Forelimb muscle (tissue), 1 donor: ENCODE measurements around the gene DPYD. TPM values are rescaled to one million over a fixed set of nuclear protein-coding genes. Genes with fewer than 3 reads are reported as not detected.
A peak's percentile ranks its signal among the peaks of the same experiment; 100 is the strongest.

ENCODE experiments used
- DNase-seq: peaks from one replicate; pipeline ENCODE4 v3.0.0-alpha.2; 2013; ENCODE audit warnings: low read depth
- polyA plus RNA-seq: library from polyadenylated mRNA; unstranded; fragments of 120-200 nt; gene quantifications from one replicate; pipeline ENCODE4 v1.2.1, GENCODE V29; 2013; ENCODE audit not compliant: insufficient read length

The DPYD gene
- polyA plus RNA-seq, 1 donor = 8.1 TPM

DNA sequence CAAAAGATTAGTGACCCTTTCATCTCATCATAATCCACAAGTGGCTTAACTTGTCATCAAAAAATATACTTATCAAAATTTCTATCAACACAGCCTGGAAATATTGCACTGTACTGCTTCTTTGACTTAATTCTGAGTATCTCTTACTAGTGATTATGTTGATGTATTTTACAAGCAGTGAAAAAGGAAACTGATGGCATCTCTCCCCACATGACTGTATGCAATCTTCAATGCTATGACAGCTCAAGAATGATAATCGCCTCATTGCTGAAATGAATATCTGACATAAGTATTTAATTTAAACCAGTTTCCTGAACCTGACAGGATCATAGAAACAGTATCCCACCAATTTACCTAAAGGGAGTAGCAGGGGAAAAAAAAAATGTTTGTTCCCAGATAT lies 79.5 kb downstream of the DPYD start:
- no peak for DNase-seq

DNA sequence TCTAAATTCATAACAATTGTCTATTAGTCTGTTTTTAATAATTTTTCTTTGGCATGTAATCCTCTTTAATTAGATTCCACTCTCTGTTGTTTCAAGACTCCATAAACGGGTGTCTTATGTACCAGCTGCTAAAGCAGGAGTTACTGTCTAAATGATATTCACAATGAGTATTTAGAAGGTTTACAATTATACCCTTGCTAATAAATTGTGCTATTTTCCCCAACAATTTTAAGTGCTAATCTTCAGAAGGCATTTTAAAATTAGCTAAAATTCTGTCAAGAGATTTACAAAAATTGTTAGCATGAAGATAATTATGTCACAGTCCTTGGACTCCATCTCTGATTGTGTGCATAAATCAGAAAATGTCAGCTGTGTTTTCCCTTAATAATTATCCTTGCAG lies 83.7 kb downstream of the DPYD start:
- no peak for DNase-seq

DNA sequence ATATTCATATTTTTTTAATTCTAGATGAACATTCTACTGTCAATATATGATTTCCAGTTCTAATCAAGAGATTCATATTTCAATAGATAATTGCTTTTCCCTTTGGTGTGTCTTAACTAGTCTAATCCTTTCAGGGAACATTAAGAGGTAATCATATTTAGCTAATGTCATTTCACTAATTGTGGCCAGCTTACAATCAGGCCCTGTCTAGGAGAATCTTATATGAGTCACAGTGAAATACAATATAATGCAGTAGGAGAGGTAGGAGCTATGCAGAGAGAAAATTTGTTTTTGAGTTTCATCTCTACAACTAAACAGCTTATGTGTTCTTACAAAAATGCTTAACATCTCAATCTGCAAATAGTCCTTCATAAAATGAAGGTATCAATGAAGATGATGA lies 85.9 kb downstream of the DPYD start:
- no peak for DNase-seq

DNA sequence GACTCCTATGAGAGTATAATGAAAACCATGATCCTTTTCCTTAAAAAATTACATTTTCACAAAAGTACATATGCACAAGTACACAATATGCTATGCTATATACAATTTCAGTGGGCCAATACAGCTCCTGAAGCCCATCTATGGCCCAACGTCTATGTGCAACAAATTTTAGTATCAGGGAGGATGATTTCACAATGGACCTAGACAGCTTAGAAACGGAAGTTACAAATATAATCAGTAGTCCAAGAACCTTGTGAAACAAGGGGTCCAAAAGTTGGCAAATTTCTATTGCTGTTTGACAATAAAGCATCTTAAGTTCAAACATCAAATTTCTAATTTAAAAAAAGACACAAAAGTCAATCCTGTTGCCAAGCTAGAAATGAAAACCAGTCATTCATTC lies 87.0 kb downstream of the DPYD start:
- no peak for DNase-seq

DNA sequence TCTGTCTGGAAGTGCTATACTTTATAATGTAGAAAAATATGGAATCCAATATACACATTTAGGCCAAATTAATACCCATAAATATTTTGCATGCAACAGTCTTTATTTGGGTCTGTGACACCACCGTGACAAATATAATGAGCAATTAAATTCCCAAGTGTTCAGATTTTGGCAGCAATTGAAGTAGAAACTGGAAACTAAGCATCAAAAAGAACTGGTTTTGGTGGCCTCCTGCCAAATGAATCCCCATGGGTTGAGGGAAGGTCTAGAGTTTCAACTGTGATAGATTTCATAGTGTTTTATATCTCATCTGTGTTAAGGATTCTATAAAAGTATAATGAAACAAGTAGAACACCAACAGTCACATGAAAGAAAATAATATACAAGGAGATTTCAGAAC lies 88.4 kb downstream of the DPYD start:
- peak; percentile 44 for DNase-seq

DNA sequence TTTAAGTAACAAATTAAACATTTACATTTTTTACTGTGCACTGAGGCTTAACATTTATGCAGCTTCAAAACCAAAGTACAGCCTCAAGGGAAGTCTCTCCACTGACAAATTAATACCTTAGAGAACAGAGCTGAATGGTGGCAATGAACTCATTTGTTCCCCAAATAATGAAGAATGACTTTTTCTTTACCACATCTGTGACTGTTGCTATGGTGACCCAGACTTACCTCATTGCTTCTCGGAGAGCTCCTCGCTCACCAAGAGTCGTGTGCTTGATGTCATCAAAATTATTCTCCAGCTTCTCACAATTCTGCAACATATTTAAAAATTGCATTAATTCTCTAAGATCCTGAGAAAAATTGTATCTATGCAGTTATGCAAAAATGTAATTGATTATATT lies 92.9 kb downstream of the DPYD start:
- DNase-seq = no peak

DNA sequence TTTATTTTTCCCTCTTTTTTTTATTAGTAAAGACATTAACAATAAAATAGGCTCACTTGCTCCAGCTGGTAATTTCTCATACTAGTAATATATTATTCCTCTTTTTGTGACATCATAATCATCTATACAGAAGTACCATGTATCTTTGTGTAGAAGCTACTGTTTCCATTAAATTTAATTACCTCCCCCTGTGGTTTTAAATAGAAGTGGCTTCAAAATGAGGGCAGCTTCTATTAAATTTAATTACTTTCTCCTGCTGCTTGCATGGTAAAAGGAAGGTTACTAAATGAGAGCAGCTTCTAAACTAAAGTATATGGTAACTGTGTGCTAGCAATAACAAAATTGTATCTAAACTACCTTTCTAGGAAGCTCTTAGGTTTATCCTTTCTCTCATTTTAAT lies 94.0 kb downstream of the DPYD start:
- DNase-seq = no peak

DNA sequence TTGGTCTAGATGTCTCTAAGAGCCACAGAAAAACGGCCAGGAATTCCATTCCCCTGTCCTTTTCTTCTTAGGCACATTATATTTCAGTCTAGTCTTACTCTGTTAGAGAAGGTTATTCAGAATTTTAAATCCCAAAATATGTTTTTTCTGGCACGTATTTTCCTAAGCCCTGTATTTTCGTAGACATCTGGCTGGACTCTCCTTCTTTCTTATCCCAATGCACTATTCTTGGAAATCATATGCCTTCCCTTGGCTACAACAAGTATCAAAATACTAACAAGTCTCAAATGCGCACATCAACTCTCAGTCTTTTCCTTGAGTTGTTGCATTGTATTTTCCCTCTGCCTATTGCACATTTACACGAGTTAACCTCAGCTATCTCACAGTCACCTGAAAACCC lies 96.2 kb downstream of the DPYD start:
- DNase-seq = peak; percentile 65

DNA sequence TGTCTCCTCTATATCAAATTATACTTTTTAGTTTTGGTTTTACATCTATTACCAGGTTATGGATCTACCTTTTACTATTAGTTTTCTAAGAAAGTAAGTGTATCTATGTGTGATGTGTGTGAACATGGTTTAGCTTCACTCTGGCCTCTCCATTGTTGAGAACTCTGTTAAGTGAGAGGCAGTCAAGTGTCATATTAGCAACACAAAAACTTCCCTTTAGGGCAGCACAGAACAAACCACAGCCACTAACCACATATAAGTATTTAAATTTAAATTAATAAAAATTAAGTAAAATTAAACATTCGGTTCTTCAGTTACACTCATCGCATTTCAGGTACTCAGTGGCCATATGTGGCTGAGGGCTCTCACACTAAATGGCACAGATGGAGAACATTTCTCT lies 96.6 kb downstream of the DPYD start:
- DNase-seq = no peak

DNA sequence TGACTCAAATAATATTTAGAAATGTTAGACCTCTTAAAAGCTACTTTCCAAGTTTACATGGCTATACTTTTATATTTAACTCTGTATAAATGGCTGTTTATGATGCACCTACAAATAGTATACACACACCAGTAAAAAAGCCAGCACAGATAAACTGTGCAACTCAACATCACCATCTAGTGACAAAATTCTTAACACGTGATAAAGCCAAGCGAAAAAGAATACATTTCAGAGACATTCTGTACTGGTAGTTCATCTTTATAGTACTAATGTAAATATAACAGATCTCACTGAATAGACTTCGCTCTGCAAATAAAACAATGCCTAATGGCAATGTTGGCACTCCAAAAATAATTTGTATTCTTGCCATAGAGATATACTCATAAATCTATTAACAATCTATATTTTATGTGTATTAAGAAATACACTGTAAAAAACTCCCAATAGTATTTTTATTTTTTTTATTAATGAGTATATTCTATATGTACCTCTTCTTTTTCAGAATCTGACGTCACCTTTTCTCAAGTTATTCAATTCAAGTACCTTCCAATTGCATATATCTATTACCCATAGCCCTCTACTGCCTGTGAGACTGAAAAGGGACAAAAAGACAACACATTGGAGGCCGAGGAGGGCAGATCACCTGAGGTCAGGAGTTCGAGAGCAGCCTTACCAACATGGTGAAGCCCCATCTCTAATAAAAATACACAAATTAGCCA lies 100.2 kb downstream of the DPYD start:
- DNase-seq = no peak

DNA sequence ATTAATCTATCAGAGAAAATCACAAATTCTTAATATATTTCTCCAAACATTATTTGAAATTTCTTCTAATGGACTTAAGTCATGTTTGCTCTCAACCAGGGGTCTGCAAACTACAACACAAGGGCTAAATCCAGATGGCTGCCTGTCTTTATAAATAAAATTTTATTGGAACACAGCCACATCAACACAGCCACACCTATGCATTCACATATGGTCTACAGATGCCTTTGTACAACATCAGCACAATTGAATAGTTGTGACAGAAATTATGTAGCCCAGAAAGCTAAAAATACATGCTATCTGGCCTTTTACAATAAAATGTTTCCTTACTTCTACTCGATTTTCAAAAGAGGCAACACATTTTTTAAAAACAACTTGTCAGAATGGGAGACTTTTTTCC lies 103.9 kb downstream of the DPYD start:
- DNase-seq = no peak

DNA sequence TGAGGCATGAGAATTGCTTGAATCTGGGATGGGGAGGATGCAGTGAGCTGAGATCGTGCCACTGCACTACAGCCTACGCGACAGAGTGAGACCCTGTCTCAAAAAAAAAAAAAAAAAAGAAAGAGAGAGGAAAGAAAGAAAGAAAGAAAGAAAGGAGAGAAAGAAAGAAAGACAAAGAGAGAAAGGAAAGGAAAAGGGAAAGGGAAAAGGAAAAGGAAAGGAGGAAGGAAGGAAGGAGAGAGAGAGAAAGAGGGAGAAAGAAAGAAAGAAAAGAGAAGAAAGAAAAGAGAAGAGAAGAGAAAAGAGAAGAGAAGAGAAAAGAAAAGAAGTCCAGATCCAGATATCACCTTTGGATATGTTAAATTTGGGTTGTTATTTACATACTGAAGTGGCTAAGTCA lies 106.0 kb downstream of the DPYD start:
- no peak for DNase-seq

DNA sequence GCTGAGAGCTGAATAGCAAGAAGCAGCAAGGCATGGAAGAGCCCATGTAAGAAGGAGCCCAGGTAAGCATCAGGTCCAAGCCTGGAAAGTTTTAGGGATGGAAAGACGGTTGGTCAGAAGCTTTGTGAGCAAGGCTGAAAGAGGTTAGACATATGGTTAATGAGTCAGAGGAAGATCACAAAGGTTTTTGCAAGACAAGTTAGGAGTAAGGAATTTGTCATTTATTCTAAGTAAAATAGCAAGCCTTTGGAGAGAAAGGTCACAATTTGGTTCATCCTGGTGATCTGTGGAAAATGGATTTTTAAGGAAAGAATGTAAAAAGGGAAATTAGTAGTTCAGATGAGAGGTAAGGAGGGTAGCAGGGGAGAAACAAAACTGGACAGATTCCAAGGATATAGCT lies 106.7 kb downstream of the DPYD start:
- DNase-seq = no peak

DNA sequence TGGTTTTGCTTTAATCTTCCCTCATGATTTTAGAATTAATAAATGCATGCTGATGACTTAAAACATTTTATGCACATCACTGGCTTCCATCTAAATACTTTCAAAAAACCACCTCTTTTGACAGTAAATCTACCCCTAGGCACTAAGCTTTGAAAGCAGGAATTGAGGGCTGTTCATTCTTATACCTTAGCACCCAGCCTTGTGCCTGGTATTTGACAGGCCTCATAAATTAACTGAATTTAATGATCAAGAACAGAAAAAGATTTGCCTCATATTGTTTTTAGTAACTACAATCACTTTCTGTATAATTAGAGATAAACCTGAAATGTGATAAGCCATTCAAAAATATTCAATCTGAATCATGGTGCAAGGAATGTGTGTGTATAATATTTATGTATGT lies 108.8 kb downstream of the DPYD start:
- DNase-seq = no peak

DNA sequence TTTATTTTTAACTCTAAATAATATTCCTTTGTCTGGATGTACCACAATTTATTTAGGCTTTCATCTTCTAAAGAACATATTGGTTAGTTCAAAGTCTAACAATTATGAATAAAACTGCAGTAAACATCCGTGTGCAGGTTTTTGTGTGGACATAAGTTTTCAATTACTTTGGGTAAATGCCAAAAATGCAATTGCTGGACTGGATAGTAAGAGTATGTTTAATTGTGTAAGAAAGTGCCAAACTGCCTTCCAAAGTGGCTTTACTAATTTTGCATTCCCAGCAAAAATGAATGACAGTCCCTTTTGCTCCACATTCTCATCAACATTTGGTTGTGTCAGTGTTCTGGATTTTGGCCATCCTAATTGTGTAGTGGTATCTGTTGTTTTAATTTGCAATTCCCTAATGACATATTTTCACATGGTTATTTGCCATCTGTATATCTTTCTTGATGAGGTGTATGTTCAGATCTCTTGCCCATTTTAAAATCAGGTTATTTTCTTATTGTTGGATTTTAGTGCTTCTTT lies 113.8 kb downstream of the DPYD start:
- DNase-seq = no peak

DNA sequence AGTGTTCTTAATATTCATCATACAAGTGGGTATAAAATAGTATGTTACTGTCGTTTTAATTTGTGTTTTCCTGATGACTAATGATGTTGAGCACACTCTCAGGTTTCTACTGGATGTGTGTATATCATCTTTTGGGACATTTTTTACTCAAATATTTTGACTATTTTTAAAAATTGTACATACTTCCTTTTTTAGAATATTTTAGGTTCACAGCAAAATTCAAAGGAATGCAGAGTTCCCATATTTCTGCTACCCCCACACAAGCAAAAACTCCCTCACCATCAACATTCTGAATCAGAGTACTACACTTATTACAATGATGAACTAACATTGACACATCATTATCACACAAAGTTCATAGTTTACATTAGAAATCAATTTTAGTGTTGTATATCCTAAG lies 114.5 kb downstream of the DPYD start:
- no peak for DNase-seq

DNA sequence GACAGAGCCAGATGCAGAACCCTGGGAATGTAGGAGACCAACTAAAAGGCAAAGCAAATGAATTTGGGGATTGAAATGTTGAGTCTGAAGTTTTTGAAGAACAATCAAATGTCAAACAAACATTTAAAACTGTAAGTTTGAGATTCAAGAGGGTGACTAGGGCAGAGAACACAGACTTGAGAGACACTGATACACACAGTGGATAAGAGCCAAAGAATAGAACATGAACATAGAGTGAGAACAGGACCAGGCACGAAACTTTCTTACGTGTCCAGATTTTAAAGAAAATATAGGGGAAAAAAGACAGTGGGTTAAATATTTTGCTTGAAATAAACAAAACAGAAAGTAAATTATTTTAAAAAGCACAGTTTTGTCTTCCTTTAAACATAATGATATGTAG lies 115.7 kb downstream of the DPYD start:
- no peak for DNase-seq

DNA sequence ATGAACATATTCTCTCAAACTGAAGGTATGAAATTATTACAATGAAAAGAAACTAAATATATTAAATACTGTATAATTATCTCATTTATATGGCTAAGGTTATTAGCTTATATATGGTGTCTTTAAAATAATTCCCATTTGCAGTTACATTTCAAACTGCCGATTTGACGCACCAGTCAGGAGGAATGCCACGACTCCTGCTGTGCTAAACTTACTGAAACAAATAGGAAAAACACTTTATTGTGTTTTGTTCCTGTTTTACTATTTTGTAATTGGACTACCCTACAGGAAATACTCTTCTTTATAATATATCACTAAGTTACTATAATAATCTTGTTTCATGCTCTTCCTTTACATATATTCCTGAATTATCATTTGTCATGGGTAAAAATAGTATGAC lies 117.8 kb downstream of the DPYD start:
- no peak for DNase-seq

DNA sequence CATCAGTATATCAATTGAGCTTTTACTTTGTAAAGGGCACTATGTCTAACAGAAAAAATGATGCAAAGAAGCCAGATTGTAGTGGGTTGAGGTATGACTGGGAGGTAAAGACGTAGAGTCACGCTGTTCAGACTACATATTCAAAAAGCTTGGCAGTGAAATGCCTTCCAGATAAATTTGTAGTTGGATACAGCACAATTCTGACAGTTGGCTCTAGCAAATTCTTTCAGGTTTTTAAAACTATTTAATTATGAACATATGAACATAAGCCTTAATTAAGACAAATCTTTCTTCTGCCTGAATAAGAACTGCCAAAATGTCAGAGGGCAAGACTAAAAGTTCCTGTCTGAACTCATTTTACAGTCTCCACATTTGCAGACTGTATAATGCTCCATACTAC lies 118.8 kb downstream of the DPYD start:
- no peak for DNase-seq

DNA sequence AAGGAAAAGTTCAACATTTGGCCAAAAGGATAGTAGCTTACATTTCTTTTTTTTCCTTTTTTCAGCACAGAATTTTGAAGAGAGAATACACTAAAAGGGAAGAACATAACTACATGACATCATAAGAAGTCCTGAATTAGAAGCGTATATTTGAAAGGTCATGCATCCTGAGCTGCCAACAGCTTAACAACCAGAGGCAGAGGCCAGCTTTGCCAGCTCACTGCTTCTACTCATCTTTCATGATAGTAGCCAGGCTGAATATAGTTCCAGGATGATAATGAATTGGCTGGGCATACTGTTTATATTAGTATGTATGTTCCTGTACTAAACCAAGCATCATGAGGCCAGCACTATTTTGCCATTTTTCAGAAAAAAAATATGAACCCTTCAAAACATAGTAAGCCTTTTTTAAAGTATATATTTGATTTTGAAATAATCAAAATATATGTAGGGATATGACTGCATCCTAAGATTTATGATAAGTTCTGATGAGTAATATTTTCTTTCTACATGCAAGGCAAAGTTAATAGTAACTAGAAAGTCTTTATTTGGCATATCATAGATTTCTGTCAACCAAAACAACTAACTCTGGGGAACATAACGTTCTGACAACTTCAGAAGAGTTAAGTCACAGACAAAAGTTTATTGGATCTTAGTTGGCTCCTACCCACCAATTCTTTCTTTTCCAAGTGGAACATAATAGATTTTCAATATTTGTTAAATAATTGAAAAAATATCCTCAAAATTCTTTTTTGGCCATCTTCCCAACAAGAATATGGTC lies 123.2 kb downstream of the DPYD start:
- DNase-seq = no peak

DNA sequence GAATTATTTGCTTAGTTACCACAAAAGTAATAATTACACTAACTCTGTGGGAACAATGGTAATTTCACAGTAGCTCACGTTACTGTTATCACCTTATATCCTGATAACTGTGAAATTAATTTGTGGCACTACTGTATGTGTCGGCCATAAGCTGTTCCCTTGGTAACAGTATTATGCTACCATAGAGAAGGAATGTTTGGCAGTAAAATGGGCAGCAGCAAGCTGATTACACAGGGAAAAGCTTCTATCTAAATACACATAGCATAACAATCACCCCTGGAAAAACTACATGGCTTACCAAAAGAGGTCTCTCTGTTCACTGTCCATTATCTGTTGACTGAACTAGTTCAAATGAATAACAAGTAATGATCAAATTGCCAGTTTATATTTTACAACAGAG lies 124.1 kb downstream of the DPYD start:
- no peak for DNase-seq

DNA sequence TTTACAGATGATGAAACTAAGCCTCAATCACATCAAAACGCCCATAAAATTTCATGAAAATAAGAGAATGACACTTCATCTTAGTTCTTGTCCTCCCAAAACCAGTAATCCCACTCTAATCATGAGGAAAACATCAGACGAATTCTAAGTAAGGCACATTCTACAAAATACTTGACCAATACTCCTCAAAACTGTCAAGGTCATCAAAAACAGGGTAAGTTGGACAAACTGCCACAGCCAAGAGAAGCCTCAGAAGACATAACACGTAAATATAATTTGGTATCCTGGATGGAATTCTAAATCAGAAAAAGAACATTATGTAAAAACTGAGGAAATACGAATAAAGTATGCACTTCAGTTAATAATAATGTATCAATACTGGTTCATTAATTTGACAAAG lies 128.2 kb downstream of the DPYD start:
- no peak for DNase-seq

DNA sequence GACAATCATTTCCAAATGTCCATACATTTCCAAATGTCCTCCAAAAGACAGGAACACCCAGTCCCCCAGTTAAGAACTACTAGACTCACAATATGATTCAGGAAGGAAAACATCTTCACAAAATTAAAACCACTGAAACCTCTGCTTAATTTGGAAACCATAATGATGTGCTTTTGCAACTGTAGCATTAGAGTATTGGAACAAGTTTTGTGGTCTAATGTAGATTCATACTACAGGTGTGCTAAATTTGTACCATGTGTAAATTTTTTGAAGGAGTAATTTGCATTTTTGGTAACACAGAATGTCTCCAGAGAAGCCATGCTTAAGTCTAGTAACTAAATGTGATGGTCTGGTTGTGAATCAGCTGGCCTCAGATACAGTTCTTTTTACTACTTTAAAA lies 129.6 kb downstream of the DPYD start:
- DNase-seq = no peak
